ENCODE measurements around the gene LIN37. TPM values are rescaled to one million over a fixed set of nuclear protein-coding genes. Genes with fewer than 3 reads are reported as not detected.

Gene LIN37
- total RNA-seq, 1 donor from 2014 or later: 14.3 TPM

- H3K9me3 Mint-ChIP-seq: no peaks in the 10 kb centered on the region
- DNase-seq (peak; percentile 75), ATAC-seq (ENCODE audit: low read depth) (peak; percentile 79)
- peaks cover 69% of the 10 kb centered on the region for H3K4me1 Mint-ChIP-seq
- H3K27ac Mint-ChIP-seq: peak overlapping the region; percentile 97
- peak overlapping the region; percentile 93 for H3K4me3 Mint-ChIP-seq
- POLR2A ChIA-PET: interaction anchor here (1.5 to 7.2 kb wide), 7 partner anchors 11 to 69 kb away, joined by 5 to 238 read pairs (median 22); partner anchors contain the start of genes COX6B1, IGFLR1, LIN37 and PSENEN
- TF ChIP-seq, protein P1, sequence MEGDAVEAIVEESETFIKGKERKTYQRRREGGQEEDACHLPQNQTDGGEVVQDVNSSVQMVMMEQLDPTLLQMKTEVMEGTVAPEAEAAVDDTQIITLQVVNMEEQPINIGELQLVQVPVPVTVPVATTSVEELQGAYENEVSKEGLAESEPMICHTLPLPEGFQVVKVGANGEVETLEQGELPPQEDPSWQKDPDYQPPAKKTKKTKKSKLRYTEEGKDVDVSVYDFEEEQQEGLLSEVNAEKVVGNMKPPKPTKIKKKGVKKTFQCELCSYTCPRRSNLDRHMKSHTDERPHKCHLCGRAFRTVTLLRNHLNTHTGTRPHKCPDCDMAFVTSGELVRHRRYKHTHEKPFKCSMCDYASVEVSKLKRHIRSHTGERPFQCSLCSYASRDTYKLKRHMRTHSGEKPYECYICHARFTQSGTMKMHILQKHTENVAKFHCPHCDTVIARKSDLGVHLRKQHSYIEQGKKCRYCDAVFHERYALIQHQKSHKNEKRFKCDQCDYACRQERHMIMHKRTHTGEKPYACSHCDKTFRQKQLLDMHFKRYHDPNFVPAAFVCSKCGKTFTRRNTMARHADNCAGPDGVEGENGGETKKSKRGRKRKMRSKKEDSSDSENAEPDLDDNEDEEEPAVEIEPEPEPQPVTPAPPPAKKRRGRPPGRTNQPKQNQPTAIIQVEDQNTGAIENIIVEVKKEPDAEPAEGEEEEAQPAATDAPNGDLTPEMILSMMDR (IDR thresholded peaks at IDR 0.05): no peak
- CTCF ChIA-PET: interaction anchor here (0.9 to 1.7 kb wide), 3 partner anchors 21 to 24 kb away, joined by 3 to 6 read pairs (median 5); no protein-coding TSS in a partner anchor
- no peaks in the 10 kb centered on the region for H3K27me3 Mint-ChIP-seq
- H3K36me3 Mint-ChIP-seq (ENCODE audit: low read depth): peaks cover 24% of the 10 kb centered on the region
- intact Hi-C loops (cut with micrococcal nuclease): loop anchor here (1.0 to 10.0 kb wide), 14 partner anchors 15 to 392 kb away; partner anchors contain the start of genes CD22, COX6B1, HCST and LIN37
Measured at GRCh38 chr19:35716801-35717664, 31.3 kb upstream of the LIN37 start.

- peak within 1 kb of the TSS; percentile 97 for H3K27ac Mint-ChIP-seq
- ChIA-PET CTCF (interaction anchor here (0.9 to 1.7 kb wide), 3 partner anchors 20 to 24 kb away, joined by 3 to 5 read pairs (median 3); partner anchors contain the start of gene IGFLR1), POLR2A (interaction anchor here (1.1 to 3.4 kb wide), 8 partner anchors 10 to 213 kb away, joined by 3 to 22 read pairs (median 9); partner anchors contain the start of genes HSPB6, IGFLR1, LIN37 and PSENEN)
- H3K4me3 Mint-ChIP-seq: peak within 1 kb of the TSS; percentile 93
- DNase-seq: peak; percentile 95
- no peaks in the 10 kb centered on the region for H3K27me3 Mint-ChIP-seq
- peaks cover 32% of the 10 kb centered on the region for H3K36me3 Mint-ChIP-seq (ENCODE audit: low read depth)
- H3K9me3 Mint-ChIP-seq: no peaks in the 10 kb centered on the region
- H3K4me1 Mint-ChIP-seq: peaks cover 61% of the 10 kb centered on the region
- TF ChIP-seq, protein P1 (IDR thresholded peaks at IDR 0.05): no peak
- peak; percentile 35 for ATAC-seq (ENCODE audit: low read depth)
- intact Hi-C loops (cut with micrococcal nuclease): loop anchor here (1.0 to 10.0 kb wide), 14 partner anchors 16 to 393 kb away; partner anchors contain the start of genes CD22, COX6B1, HCST and LIN37
Measured at GRCh38 chr19:35717665-35718344, 30.6 kb upstream of the LIN37 start, which contains the start of gene KMT2B. TSS of gene KMT2B (plus strand) at chr19:35718003. CDS start at chr19:35718019, 16 bp downstream.

GRCh38 chr19:35718345-35719041 is 29.9 kb upstream of the LIN37 start:
- CTCF ChIA-PET: interaction anchor here (0.9 to 1.7 kb wide), 3 partner anchors 19 to 24 kb away, joined by 3 to 5 read pairs (median 3); partner anchors contain the start of gene IGFLR1
- DNase-seq: no peak
- H3K27ac Mint-ChIP-seq: peak overlapping the region; percentile 82
- intact Hi-C loops (cut with micrococcal nuclease): loop anchor here (10.0 kb wide), 1 partner anchor 394 kb away; the partner anchor contains the start of gene CD22
- peak overlapping the region; percentile 88 for H3K4me3 Mint-ChIP-seq
- ATAC-seq (ENCODE audit: low read depth): no peak
- no peaks in the 10 kb centered on the region for H3K9me3 Mint-ChIP-seq
- H3K27me3 Mint-ChIP-seq: no peaks in the 10 kb centered on the region
- POLR2A ChIA-PET: interaction anchor here (1.1 to 3.4 kb wide), 8 partner anchors 9 to 213 kb away, joined by 3 to 22 read pairs (median 9); partner anchors contain the start of genes HSPB6, IGFLR1, LIN37 and PSENEN
- TF ChIP-seq, protein P1 (IDR thresholded peaks at IDR 0.05): no peak
- peaks cover 54% of the 10 kb centered on the region for H3K4me1 Mint-ChIP-seq
- peaks cover 39% of the 10 kb centered on the region for H3K36me3 Mint-ChIP-seq (ENCODE audit: low read depth)

DNA sequence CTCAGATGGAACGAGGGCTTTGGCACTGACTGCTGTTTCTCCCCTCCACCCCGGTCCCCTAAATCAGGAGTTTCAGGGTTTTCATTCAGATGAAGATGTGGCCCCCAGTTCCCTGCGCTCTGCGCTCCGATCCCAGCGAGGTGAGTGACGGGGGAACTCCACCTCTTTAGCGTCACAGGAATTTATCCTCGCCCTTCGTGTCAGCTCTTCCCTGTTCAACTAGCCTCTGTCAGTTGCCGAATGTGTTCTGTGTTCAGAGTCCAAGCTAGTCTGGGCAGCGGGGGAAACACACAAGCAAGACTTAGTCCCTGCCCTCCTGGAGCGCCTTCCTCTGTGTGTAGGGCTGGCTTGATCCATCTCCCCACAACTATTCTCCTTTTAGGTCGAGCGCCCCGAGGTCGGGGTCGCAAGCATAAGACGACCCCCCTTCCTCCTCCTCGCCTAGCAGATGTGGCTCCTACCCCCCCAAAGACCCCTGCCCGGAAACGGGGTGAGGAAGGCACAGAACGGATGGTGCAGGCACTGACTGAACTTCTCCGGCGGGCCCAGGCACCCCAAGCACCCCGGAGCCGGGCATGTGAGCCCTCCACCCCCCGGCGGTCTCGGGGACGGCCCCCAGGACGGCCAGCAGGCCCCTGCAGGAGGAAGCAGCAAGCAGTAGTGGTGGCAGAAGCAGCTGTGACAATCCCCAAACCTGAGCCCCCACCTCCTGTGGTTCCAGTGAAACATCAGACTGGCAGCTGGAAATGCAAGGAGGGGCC is 28.8 kb upstream of the LIN37 start:
- DNase-seq (no peak), ATAC-seq (ENCODE audit: low read depth) (no peak)
- intact Hi-C loops (cut with micrococcal nuclease): loop anchor here (10.0 kb wide), 1 partner anchor 395 kb away; the partner anchor contains the start of gene CD22
- Mint-ChIP-seq H3K27ac (peak overlapping the region; percentile 31), H3K9me3 (no peaks in the 10 kb centered on the region), H3K27me3 (no peaks in the 10 kb centered on the region), H3K4me1 (peaks cover 44% of the 10 kb centered on the region), H3K36me3 (ENCODE audit: low read depth) (peaks cover 48% of the 10 kb centered on the region), H3K4me3 (peak overlapping the region; percentile 88)
- TF ChIP-seq, protein P1 (IDR thresholded peaks at IDR 0.05): no peak
- POLR2A ChIA-PET: interaction anchor here (0.6 to 3.4 kb wide), 7 partner anchors 18 to 37 kb away, joined by 3 to 22 read pairs (median 12); partner anchors contain the start of genes HSPB6, IGFLR1, LIN37 and PSENEN
- CTCF ChIA-PET: interaction anchor here (1.2 kb wide), 1 partner anchor 23 kb away, joined by 3 read pairs; the partner anchor contains the start of gene IGFLR1
